SK-N-SH treated with all-trans-retinoic acid at 6 μM for 48 hours (cell line): ENCODE data around the gene PRIMA1.

Source experiments
- CSRNP3 ChIP-seq: fragments of 250-450 bp; sonication (Bioruptor Pico); IDR thresholded peaks from 2 replicates; pipeline ENCODE4 v1.5.1; 2021; ENCODE audit warnings: mild to moderate bottlenecking, moderate library complexity
- PATZ1 ChIP-seq: fragments of 250-450 bp; sonication (Bioruptor Pico); IDR thresholded peaks from 2 replicates; pipeline ENCODE4 v1.8.0; 2020; ENCODE audit warnings: mild to moderate bottlenecking, moderate library complexity, borderline replicate concordance
- TOX ChIP-seq: fragments of 250-450 bp; sonication (Bioruptor Pico); IDR thresholded peaks from 2 replicates; pipeline ENCODE4 v1.8.0; 2021; ENCODE audit warnings: mild to moderate bottlenecking, moderate library complexity, borderline replicate concordance
- ZFP3 ChIP-seq: fragments of 250-450 bp; sonication (Bioruptor Pico); IDR thresholded peaks from 2 replicates; pipeline ENCODE4 v1.5.0; 2020; ENCODE audit warnings: mild to moderate bottlenecking, moderate library complexity
- TF ChIP-seq, protein P1 (sequence below): fragments of 250-450 bp; sonication (Bioruptor Pico); IDR thresholded peaks from 2 replicates; pipeline ENCODE4 v1.5.1; 2020; ENCODE audit warnings: low read depth, mild to moderate bottlenecking, moderate library complexity

DNA sequence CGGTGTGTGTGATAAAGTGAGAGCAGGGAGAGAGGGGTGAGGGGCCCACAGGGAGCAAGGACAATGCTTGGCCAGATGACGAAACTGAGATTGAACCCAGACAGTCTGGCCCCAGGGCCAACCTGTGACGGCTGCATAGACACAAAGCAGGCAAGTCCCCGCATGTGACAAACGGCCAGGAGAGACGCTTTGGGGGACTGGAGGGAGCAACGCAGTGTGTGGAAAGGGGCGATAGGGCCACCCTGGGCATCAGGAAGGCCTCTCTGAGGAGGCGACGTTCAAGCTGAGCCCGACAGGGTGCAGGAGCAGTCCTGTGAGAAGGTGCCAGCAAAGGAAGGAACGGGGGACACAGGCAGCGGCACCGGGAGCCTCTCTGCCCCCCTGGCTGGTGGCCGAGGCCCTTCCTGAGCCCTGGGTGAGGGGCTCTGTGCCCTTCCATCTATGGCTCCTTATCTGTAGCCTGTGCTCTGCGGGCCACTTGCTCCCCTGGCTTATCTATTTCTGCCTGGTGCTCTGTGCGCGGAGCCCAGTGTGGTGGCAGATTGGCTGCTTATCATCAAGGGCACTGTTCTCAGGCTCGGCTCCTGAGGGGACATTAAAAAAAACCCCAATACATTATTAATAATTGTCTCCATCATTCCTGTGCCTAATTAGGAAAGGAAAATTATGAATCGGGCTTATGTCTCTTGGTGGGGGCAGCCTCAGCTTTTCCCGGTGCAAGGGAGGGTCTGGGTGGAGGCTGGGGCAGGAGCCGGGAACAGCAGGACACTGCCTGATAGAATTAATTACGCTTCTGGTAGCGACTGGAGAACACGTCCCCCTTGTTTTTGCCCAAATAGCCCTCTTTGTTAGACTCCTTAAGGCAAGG, 39.8 kb downstream of the PRIMA1 start:
- TF ChIP-seq TOX (CRISPR knock-in tag) (no peak), CSRNP3 (CRISPR knock-in tag) (no peak), ZFP3 (CRISPR knock-in tag) (no peak), PATZ1 (no peak)
- TF ChIP-seq, protein P1, sequence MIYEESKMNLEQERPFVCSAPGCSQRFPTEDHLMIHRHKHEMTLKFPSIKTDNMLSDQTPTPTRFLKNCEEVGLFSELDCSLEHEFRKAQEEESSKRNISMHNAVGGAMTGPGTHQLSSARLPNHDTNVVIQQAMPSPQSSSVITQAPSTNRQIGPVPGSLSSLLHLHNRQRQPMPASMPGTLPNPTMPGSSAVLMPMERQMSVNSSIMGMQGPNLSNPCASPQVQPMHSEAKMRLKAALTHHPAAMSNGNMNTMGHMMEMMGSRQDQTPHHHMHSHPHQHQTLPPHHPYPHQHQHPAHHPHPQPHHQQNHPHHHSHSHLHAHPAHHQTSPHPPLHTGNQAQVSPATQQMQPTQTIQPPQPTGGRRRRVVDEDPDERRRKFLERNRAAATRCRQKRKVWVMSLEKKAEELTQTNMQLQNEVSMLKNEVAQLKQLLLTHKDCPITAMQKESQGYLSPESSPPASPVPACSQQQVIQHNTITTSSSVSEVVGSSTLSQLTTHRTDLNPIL = no peak
